Measurements from ENCODE around the gene SLC24A4.

Gene SLC24A4

DNA sequence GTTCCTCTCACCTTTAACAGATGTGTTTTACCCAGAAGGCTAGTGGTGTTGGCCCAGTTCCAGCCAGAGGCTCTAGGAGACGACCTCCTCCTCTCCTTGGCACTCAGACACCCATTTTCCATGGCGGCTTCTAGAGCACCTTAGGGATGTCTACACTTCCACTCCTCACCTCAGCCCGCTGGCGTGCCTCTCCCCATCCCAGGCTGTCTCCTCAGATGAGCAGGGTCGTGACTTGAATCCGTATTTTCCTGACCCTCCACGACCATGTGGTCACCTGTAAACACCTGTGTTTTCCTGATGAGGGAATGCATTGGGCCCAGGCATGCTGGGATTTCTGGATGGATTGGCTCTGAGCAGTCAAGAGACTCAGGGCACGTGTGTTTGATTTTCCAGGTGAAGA, 168.8 kb downstream of the SLC24A4 start:
- Histone ChIP-seq H2AFZ (ENCODE audit: low read length, unreplicated experiment) (no peak overlapping the region), H3K4me3 (ENCODE audit: low read depth, low read length) (no peak overlapping the region), H3K4me1 (ENCODE audit: control insufficient read depth, insufficient read depth, low read length, unreplicated experiment) (no peaks in the 10 kb centered on the region), H3K79me2 (ENCODE audit: control insufficient read depth, insufficient read depth, low read length, unreplicated experiment) (no peaks in the 10 kb centered on the region), H3K27ac (ENCODE audit: low read depth, low read length) (no peak overlapping the region), H3K27me3 (ENCODE audit: insufficient read depth, low read length) (no peaks in the 10 kb centered on the region), H3K36me3 (ENCODE audit: insufficient read depth, low read length) (no peaks in the 10 kb centered on the region)

DNA sequence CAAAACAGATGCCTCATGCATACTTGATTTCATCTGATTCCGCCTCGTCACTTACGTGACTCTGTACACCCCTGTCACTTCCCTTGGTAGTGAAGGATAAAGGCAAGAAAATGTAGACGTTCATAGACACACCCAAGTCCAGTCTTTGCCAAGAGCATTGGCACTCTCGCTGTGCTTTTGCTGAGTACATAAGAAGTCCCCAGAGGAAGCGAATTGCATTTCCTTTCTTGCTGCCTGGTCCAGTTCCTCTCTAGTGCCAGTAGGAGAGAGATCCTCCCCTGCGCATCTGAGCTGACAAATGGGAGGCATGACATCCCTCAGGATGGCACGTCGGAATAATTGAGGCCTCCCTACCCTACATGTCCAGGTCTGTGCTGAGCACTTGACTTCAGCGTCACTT, 169.3 kb downstream of the SLC24A4 start:
- H2AFZ ChIP-seq (ENCODE audit: low read length, unreplicated experiment), result no peak overlapping the region
- H3K27ac ChIP-seq (ENCODE audit: low read depth, low read length), result no peak overlapping the region
- H3K27me3 ChIP-seq (ENCODE audit: insufficient read depth, low read length), result no peaks in the 10 kb centered on the region
- H3K79me2 ChIP-seq (ENCODE audit: control insufficient read depth, insufficient read depth, low read length, unreplicated experiment), result no peaks in the 10 kb centered on the region
- H3K4me3 ChIP-seq (ENCODE audit: low read depth, low read length), result no peak overlapping the region
- no peaks in the 10 kb centered on the region for H3K36me3 ChIP-seq (ENCODE audit: insufficient read depth, low read length)
- H3K4me1 ChIP-seq (ENCODE audit: control insufficient read depth, insufficient read depth, low read length, unreplicated experiment), result no peaks in the 10 kb centered on the region

DNA sequence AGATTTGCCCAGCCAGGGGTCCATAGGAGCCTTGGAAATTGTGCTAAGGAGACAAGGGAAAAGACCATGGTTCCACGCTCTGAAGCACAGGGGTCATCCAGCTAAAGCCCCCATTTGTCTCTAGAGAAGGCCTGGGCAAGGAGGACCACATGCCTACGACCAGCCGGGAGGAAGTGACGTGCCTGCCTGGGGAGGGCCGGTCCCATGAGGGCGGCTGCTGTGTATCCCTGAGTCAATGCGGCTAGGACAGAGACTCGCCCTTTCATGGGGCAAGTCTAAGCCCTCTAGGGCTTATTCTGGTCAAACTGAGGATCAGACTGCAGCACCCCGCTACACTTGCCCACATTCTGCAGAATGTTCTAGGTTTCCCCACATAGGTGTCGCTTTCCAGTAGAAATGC, 170.1 kb downstream of the SLC24A4 start:
- no peak overlapping the region for H2AFZ ChIP-seq (ENCODE audit: low read length, unreplicated experiment)
- H3K4me1 ChIP-seq (ENCODE audit: control insufficient read depth, insufficient read depth, low read length, unreplicated experiment), result no peaks in the 10 kb centered on the region
- H3K27me3 ChIP-seq (ENCODE audit: insufficient read depth, low read length), result no peaks in the 10 kb centered on the region
- H3K36me3 ChIP-seq (ENCODE audit: insufficient read depth, low read length), result no peaks in the 10 kb centered on the region
- H3K79me2 ChIP-seq (ENCODE audit: control insufficient read depth, insufficient read depth, low read length, unreplicated experiment), result no peaks in the 10 kb centered on the region
- H3K4me3 ChIP-seq (ENCODE audit: low read depth, low read length), result no peak overlapping the region
- H3K27ac ChIP-seq (ENCODE audit: low read depth, low read length), result no peak overlapping the region

DNA sequence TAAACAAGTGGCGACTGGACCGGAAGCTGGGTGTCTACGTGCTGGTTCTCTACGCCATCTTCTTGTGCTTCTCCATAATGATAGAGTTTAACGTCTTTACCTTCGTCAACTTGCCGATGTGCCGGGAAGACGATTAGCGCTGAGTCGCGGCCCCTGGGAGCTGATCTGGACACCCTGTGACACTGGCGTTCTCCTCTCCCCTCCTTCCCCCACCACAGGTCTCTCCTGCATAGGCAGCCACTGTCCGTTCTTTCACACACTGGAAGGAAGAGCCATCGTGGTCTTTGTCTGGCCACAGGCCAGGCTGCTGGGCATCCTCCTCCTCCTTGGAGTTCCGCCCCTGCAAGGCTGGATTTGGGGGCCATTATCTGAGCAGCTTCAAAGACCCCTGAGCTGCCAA, 170.5 kb downstream of the SLC24A4 start:
- Histone ChIP-seq H3K36me3 (ENCODE audit: insufficient read depth, low read length) (no peaks in the 10 kb centered on the region), H2AFZ (ENCODE audit: low read length, unreplicated experiment) (no peak overlapping the region), H3K4me1 (ENCODE audit: control insufficient read depth, insufficient read depth, low read length, unreplicated experiment) (no peaks in the 10 kb centered on the region), H3K27me3 (ENCODE audit: insufficient read depth, low read length) (no peaks in the 10 kb centered on the region), H3K27ac (ENCODE audit: low read depth, low read length) (no peak overlapping the region), H3K4me3 (ENCODE audit: low read depth, low read length) (no peak overlapping the region), H3K79me2 (ENCODE audit: control insufficient read depth, insufficient read depth, low read length, unreplicated experiment) (no peaks in the 10 kb centered on the region)

DNA sequence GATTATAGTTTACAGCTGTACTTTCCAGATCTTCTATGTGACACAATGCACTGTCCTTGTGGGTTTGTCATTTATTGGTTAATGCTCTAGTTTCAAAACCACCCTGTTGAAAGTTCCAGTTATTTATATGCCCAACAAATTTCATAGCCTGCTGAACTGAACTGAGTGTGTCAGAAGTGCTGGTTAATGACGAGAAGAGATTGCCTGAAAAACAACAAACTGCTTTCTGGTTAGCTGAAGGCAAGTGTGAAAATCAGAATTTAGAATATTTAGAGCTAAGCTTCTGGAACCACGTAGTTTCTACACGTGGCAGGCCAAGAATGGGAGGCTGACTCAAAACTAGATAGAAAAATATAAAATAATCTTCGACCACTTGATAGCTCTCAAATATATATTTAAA, 171.5 kb downstream of the SLC24A4 start:
- Histone ChIP-seq H3K4me3 (ENCODE audit: low read depth, low read length) (no peak overlapping the region), H3K27me3 (ENCODE audit: insufficient read depth, low read length) (no peaks in the 10 kb centered on the region), H3K4me1 (ENCODE audit: control insufficient read depth, insufficient read depth, low read length, unreplicated experiment) (no peaks in the 10 kb centered on the region), H3K27ac (ENCODE audit: low read depth, low read length) (no peak overlapping the region), H3K79me2 (ENCODE audit: control insufficient read depth, insufficient read depth, low read length, unreplicated experiment) (no peaks in the 10 kb centered on the region), H3K36me3 (ENCODE audit: insufficient read depth, low read length) (no peaks in the 10 kb centered on the region), H2AFZ (ENCODE audit: low read length, unreplicated experiment) (no peak overlapping the region)

DNA sequence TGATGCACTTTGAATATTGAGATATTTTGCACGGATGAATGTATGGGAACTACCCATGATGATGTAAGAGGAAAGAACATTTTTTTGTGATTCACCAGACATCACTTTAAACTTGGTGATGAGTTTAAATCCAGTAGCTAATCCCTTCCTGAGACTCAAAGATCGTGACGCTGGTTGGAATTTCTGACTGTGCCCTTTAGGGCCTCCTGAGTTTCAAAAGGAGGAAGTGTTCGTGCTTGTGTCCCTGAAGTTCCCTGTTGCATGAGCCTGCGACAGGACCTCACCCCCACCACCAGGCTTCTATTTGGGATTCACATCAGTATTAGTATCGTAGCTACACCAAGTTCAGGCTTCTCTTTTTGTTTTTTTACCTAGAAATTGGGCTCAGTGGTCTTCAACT, 172.1 kb downstream of the SLC24A4 start:
- Histone ChIP-seq H3K27me3 (ENCODE audit: insufficient read depth, low read length) (no peaks in the 10 kb centered on the region), H3K4me1 (ENCODE audit: control insufficient read depth, insufficient read depth, low read length, unreplicated experiment) (no peaks in the 10 kb centered on the region), H3K79me2 (ENCODE audit: control insufficient read depth, insufficient read depth, low read length, unreplicated experiment) (no peaks in the 10 kb centered on the region), H3K4me3 (ENCODE audit: low read depth, low read length) (no peak overlapping the region), H3K27ac (ENCODE audit: low read depth, low read length) (no peak overlapping the region), H3K36me3 (ENCODE audit: insufficient read depth, low read length) (no peaks in the 10 kb centered on the region), H2AFZ (ENCODE audit: low read length, unreplicated experiment) (no peak overlapping the region)

DNA sequence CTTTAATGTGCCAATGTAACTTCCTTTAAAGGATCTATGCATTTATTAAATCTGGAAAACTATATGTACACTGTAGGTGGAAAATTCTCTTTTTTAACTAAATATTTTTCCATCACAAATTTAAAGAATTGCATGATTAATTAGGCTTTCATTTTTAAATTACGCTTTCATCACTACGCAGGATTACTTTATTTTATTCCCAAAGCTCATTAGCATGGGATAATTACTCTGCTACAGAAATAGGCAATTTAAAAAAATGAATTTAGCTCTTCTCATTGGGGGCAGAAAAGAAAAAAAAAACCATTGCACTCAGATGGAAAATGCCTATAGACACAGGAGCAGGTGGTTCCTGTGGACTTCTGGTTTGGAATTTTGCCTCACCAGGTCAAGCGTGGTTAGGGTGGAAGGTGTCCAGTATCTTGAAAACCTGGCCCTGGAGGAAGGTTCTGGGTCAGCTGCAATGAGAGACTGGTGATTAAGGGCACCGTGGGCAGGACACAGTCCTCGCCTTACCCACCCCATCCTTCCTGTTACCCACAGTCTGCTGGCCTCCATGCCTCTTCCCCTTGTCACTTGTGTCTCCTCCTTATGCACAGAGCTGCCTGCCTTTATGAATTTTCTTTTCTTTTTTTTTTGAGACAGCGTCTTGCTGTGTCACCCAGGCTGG, 173.4 kb downstream of the SLC24A4 start:
- H3K4me3 ChIP-seq (ENCODE audit: low read depth, low read length), result no peak overlapping the region
- H3K27ac ChIP-seq (ENCODE audit: low read depth, low read length), result no peak overlapping the region
- peaks cover 1% of the 10 kb centered on the region for H3K4me1 ChIP-seq (ENCODE audit: control insufficient read depth, insufficient read depth, low read length, unreplicated experiment)
- no peak overlapping the region for H2AFZ ChIP-seq (ENCODE audit: low read length, unreplicated experiment)
- no peaks in the 10 kb centered on the region for H3K27me3 ChIP-seq (ENCODE audit: insufficient read depth, low read length)
- no peaks in the 10 kb centered on the region for H3K79me2 ChIP-seq (ENCODE audit: control insufficient read depth, insufficient read depth, low read length, unreplicated experiment)
- H3K36me3 ChIP-seq (ENCODE audit: insufficient read depth, low read length), result no peaks in the 10 kb centered on the region

DNA sequence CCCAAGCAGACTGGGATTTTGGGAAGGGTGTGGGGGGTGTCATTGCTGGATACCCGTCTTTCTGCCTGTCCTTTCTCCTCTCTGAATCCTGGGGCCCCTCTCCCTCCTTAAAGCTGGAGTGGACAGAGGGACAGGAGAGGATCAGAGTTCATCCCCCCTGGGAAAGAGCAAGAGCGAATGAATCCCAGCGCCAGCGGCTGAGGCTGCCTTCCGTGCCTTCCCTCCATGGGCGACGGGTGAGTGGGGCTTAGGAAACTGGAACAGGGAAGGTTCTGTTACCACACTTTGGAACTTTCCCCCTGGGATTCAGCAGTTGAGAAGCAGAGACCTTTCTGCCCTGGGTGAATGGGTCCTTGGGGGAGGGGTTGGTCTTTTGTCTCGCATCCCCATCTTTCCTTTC, 174.4 kb downstream of the SLC24A4 start:
- no peak overlapping the region for H3K27ac ChIP-seq (ENCODE audit: low read depth, low read length)
- H2AFZ ChIP-seq (ENCODE audit: low read length, unreplicated experiment), result no peak overlapping the region
- H3K4me3 ChIP-seq (ENCODE audit: low read depth, low read length), result no peak overlapping the region
- no peaks in the 10 kb centered on the region for H3K27me3 ChIP-seq (ENCODE audit: insufficient read depth, low read length)
- H3K79me2 ChIP-seq (ENCODE audit: control insufficient read depth, insufficient read depth, low read length, unreplicated experiment), result no peaks in the 10 kb centered on the region
- H3K36me3 ChIP-seq (ENCODE audit: insufficient read depth, low read length), result no peaks in the 10 kb centered on the region
- peaks cover 12% of the 10 kb centered on the region for H3K4me1 ChIP-seq (ENCODE audit: control insufficient read depth, insufficient read depth, low read length, unreplicated experiment)

DNA sequence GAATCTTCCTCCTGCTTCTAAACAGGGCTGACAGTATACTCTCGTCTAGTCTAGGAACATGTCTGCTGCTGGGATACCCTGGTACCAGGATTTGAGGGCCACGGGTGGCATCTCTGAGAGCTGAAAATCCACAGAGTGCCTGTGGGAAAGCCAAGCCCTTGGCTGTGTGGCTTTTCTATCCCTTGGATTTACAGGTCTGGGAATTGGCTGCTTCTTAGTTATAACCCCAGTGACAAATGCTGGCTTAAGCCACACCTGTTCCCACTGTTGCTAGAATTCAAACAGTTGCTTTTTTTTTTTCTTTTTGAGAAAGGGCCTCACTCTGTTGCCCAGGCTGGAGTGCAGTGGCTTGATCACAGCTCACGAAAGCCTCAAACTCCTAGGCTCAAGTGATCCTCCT, 176.3 kb downstream of the SLC24A4 start:
- peaks cover 30% of the 10 kb centered on the region for H3K4me1 ChIP-seq (ENCODE audit: control insufficient read depth, insufficient read depth, low read length, unreplicated experiment)
- no peak overlapping the region for H3K27ac ChIP-seq (ENCODE audit: low read depth, low read length)
- no peaks in the 10 kb centered on the region for H3K36me3 ChIP-seq (ENCODE audit: insufficient read depth, low read length)
- no peaks in the 10 kb centered on the region for H3K79me2 ChIP-seq (ENCODE audit: control insufficient read depth, insufficient read depth, low read length, unreplicated experiment)
- no peak overlapping the region for H3K4me3 ChIP-seq (ENCODE audit: low read depth, low read length)
- H2AFZ ChIP-seq (ENCODE audit: low read length, unreplicated experiment), result no peak overlapping the region
- H3K27me3 ChIP-seq (ENCODE audit: insufficient read depth, low read length), result no peaks in the 10 kb centered on the region

DNA sequence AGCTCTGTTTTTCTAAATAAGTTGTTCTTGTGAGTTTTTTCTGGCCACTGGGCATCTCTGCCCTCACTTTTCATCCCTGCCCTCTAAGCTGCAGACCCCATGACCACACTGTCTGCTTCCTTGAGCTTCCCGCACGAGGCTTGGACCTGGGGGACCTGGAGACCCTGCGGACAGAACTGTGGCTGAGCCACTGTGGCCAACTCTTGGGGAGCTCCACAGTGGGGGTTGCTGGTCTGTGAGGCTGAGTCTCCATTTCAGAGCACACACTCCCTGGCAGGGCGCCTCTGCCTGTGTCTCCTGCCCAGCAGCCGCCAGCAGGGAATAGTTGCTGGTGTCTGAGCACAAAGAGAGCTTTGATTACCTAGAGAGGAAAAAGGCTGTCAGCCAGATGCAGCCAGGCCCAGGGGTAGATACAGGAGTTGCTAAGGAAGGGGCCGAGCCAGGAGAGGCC, 177.6 kb downstream of the SLC24A4 start:
- Histone ChIP-seq H3K27ac (ENCODE audit: low read depth, low read length) (no peak overlapping the region), H3K36me3 (ENCODE audit: insufficient read depth, low read length) (no peaks in the 10 kb centered on the region), H3K27me3 (ENCODE audit: insufficient read depth, low read length) (no peaks in the 10 kb centered on the region), H3K4me1 (ENCODE audit: control insufficient read depth, insufficient read depth, low read length, unreplicated experiment) (peaks cover 41% of the 10 kb centered on the region), H2AFZ (ENCODE audit: low read length, unreplicated experiment) (no peak overlapping the region), H3K4me3 (ENCODE audit: low read depth, low read length) (no peak overlapping the region), H3K79me2 (ENCODE audit: control insufficient read depth, insufficient read depth, low read length, unreplicated experiment) (no peaks in the 10 kb centered on the region)

DNA sequence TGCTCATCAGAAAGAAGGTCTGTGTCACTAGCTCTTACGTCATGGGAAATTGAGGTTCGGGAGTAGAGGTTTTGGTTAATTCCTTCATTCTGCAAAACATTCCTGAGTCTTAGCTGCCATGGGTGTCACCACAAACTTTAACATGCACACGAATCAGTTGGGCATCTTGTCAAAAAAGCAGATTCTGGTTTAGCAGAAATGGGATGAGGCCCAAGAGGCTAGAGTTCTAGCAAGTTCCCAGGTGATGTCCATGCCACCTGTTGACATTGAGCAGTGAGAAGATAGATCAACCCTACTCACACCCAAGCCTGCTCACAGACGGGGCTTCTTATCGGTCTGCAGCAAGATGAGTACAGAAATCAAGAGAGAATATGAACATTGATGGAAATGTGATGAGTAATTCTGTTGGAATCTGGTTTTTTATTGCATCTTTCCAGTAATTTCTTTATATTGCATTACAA, 179.0 kb downstream of the SLC24A4 start:
- H3K4me3 ChIP-seq (ENCODE audit: low read depth, low read length), result no peak overlapping the region
- peaks cover 41% of the 10 kb centered on the region for H3K4me1 ChIP-seq (ENCODE audit: control insufficient read depth, insufficient read depth, low read length, unreplicated experiment)
- no peaks in the 10 kb centered on the region for H3K27me3 ChIP-seq (ENCODE audit: insufficient read depth, low read length)
- H3K79me2 ChIP-seq (ENCODE audit: control insufficient read depth, insufficient read depth, low read length, unreplicated experiment), result no peaks in the 10 kb centered on the region
- H3K27ac ChIP-seq (ENCODE audit: low read depth, low read length), result peak overlapping the region; percentile 68
- H2AFZ ChIP-seq (ENCODE audit: low read length, unreplicated experiment), result peak overlapping the region; percentile 41
- H3K36me3 ChIP-seq (ENCODE audit: insufficient read depth, low read length), result no peaks in the 10 kb centered on the region

Measured in ACC112 (cell line).